B cell (primary cell): ENCODE results near the gene ADGRA1. TPM values are rescaled to one million over a fixed set of nuclear protein-coding genes. Genes with fewer than 3 reads are reported as not detected.

Experiments
- ATAC-seq: fragments of 200-7000 bp; cut with Tn5 transposase; one replicate; pipeline ENCODE4 v1.10.0; 2021; ENCODE audit warnings: low read depth, mild to moderate bottlenecking, moderate number of reproducible peaks, moderate library complexity
- CTCF ChIA-PET: fragments of 350-600 bp; sonication (Branson Sonifier 250); formaldehyde crosslinking; loops from one replicate; lab custom pipeline; 2021; ENCODE audit warnings: antibody characterized with exemption, inconsistent platforms; lab: Charles Lee
- POLR2A ChIA-PET: fragments of 350-600 bp; sonication (Branson Sonifier 250); formaldehyde crosslinking; loops from one replicate; lab custom pipeline; 2021; ENCODE audit warnings: antibody characterized with exemption; lab: Charles Lee
- DNase-seq: peaks from one replicate; pipeline ENCODE4 v3.0.0; 2013
- H2AFZ ChIP-seq: 2 replicates; pipeline ENCODE4 v1.6.1; 2012; ENCODE audit warnings: mild to moderate bottlenecking, low read depth, low read length; ENCODE audit not compliant: insufficient read depth, poor library complexity, severe bottlenecking
- H3K27ac ChIP-seq, 2 donors: 1 replicate in 1 of 2; 2 replicates in 1 of 2; pipeline ENCODE4 v1.5.1; 2012 to 2013; ENCODE audit warnings: low read length in 2 of 2, mild to moderate bottlenecking in 2 of 2, moderate library complexity in 1 of 2
- H3K27me3 ChIP-seq, 4 experiments: fragments of 200-600 bp in 1 of 4; sonication (generic) in 1 of 4; replicated peaks in 1 of 4; 1 replicate in 2 of 4; 2 replicates in 2 of 4; pipeline versions ENCODE4 v1.6.1 to v1.7.0; 2013 to 2016; ENCODE audit warnings: low read length in 3 of 4, mild to moderate bottlenecking in 2 of 4, mixed read lengths in 1 of 4, moderate library complexity in 1 of 4; ENCODE audit not compliant: insufficient read depth in 4 of 4, control insufficient read depth in 3 of 4; ENCODE audit errors: control extremely low read depth in 1 of 4
- H3K36me3 ChIP-seq, 2 experiments: replicated peaks in 1 of 2; 1 replicate in 1 of 2; 2 replicates in 1 of 2; pipeline versions ENCODE4 v1.6.1 to v1.7.1; 2013; ENCODE audit warnings: low read length in 1 of 2; ENCODE audit not compliant: insufficient read depth in 2 of 2, control insufficient read depth in 1 of 2; ENCODE audit errors: control extremely low read depth in 1 of 2, extremely low read depth in 1 of 2
- H3K4me1 ChIP-seq, 2 donors: fragments of 200-600 bp in 1 of 2; sonication (generic) in 1 of 2; 1 replicate in 1 of 2; 2 replicates in 1 of 2; pipeline versions ENCODE4 v1.5.1 to v1.6.1; 2013 to 2017; ENCODE audit warnings: low read length in 2 of 2; ENCODE audit not compliant: control insufficient read depth in 2 of 2, insufficient read depth in 2 of 2
- H3K4me2 ChIP-seq: replicated peaks from 2 replicates; pipeline ENCODE3; 2012; ENCODE audit warnings: mild to moderate bottlenecking, low read depth, low read length; ENCODE audit not compliant: poor library complexity, severe bottlenecking
- H3K4me3 ChIP-seq, 5 experiments: fragments of 200-600 bp in 1 of 5; sonication (generic) in 1 of 5; 1 replicate in 3 of 5; 2 replicates in 2 of 5; pipeline versions ENCODE4 v1.5.1 to v1.7.0; 2011 to 2016; ENCODE audit warnings: low read length in 4 of 5, mild to moderate bottlenecking in 4 of 5, low read depth in 2 of 5, control low read depth in 1 of 5, moderate library complexity in 1 of 5; ENCODE audit not compliant: insufficient read depth in 1 of 5; ENCODE audit errors: control extremely low read depth in 1 of 5, extremely low read depth in 1 of 5
- H3K79me2 ChIP-seq: fragments of 200-600 bp; sonication (generic); one replicate; pipeline ENCODE4 v1.6.0; 2016; ENCODE audit warnings: low read length; ENCODE audit not compliant: control insufficient read depth, insufficient read depth
- H3K9ac ChIP-seq: fragments of 200-600 bp; sonication (generic); 2 replicates; pipeline ENCODE4 v1.6.1; 2017; ENCODE audit warnings: mild to moderate bottlenecking, low read length, moderate library complexity
- H3K9me3 ChIP-seq, 3 donors: one replicate each; pipeline versions ENCODE4 v1.6.1 to v1.7.1; 2013; ENCODE audit warnings: low read length in 2 of 3; ENCODE audit not compliant: control insufficient read depth in 2 of 3, insufficient read depth in 1 of 3; ENCODE audit errors: control extremely low read depth in 1 of 3
- H4K20me1 ChIP-seq: 2 replicates; pipeline ENCODE4 v1.6.0; 2012; ENCODE audit warnings: mild to moderate bottlenecking, low read length; ENCODE audit not compliant: insufficient read depth, control insufficient read depth, poor library complexity, severe bottlenecking
- H3K27ac Mint-ChIP-seq: one replicate; pipeline ENCODE4 v1.8.0; 2021; ENCODE audit warnings: mixed read lengths
- H3K27me3 Mint-ChIP-seq: one replicate; pipeline ENCODE4 v1.8.0; 2021; ENCODE audit warnings: mixed read lengths
- H3K4me1 Mint-ChIP-seq: one replicate; pipeline ENCODE4 v1.8.0; 2021; ENCODE audit warnings: mixed read lengths
- H3K4me3 Mint-ChIP-seq: one replicate; pipeline ENCODE4 v1.8.0; 2021; ENCODE audit warnings: mixed read lengths
- H3K9me3 Mint-ChIP-seq: one replicate; pipeline ENCODE4 v1.8.0; 2022; ENCODE audit warnings: mixed read lengths; ENCODE audit not compliant: insufficient read depth
- EZH2 ChIP-seq: IDR thresholded peaks from 2 replicates; pipeline ENCODE4 v1.6.1; 2012; ENCODE audit warnings: borderline replicate concordance, low read depth, mild to moderate bottlenecking, moderate library complexity, low read length; ENCODE audit not compliant: insufficient read depth, poor library complexity, severe bottlenecking
- WGBS: methylation state at CpG from one replicate; pipeline ENCODE4 v1.1.5; 2013; ENCODE audit warnings: missing lambda C conversion rate; ENCODE audit not compliant: insufficient coverage; 5-methylcytosine and 5-hydroxymethylcytosine counted together
- intact Hi-C: fragments of 100-400 bp; cut with micrococcal nuclease; formaldehyde crosslinking; loops from one replicate; pipeline ENCODE4 v1.10.0; 2022
- polyA plus RNA-seq: library from polyadenylated mRNA; depleted of rRNA; stranded (reverse); fragments of >200 nt; gene quantifications from 2 replicates; pipeline ENCODE4 v1.2.3, GENCODE V29; 2012
- total RNA-seq, 2 donors: library from RNA; stranded (reverse); fragments of 120-200 nt in 1 of 2; gene quantifications; 1 replicate in 1 of 2; 2 replicates in 1 of 2; pipeline versions ENCODE4 v1.2.3 to v1.2.4, GENCODE V29; 2013 to 2022
- TF ChIP-seq, protein P1 (sequence below): fragments of 200-600 bp; IDR thresholded peaks from one replicate; pipeline ENCODE4 v1.8.0; 2022; ENCODE audit warnings: antibody characterized with exemption, mild to moderate bottlenecking

The ADGRA1 gene
- total and polyA plus RNA-seq, 2 donors (not counting 1 experiment from before 2014, with no cell fraction given), result not detected

DNA sequence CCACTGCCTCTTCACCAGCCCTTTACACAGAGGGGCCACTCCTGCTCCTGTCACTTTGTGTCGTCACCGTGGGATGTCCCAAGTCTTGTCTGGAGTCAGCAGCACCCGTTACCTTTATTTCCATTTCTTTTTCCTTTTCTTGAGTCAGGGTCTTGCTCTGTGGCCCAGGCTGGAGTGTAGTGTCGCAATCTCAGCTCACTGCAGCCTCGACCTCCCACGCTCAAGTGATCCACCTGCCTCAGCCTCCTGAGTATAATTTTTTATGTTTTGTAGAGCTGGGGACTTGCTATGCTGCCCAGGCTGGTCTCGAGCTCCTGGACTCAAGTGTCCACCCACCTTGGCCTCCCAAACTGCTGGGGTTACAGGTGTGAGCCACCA is 28.6 kb upstream of the ADGRA1 start:
- no peaks in the 10 kb centered on the region for H3K27me3 ChIP-seq
- H3K4me3 ChIP-seq, result no peak overlapping the region
- H3K9me3 ChIP-seq, result peaks cover 0 to 24% (median 0%) of the 10 kb centered on the region in 3 donors
- Mint-ChIP-seq H3K4me1 (no peaks in the 10 kb centered on the region), H3K9me3 (no peaks in the 10 kb centered on the region), H3K27me3 (peaks cover 11% of the 10 kb centered on the region), H3K4me3 (no peak overlapping the region), H3K27ac (no peak overlapping the region)
- H3K27ac ChIP-seq, result no peak overlapping the region
- no peaks in the 10 kb centered on the region for H3K79me2 ChIP-seq
- H2AFZ ChIP-seq, result no peak overlapping the region
- no peaks in the 10 kb centered on the region for H4K20me1 ChIP-seq
- H3K4me2 ChIP-seq, result no peak overlapping the region
- no peak for DNase-seq
- 89% methylated on average over 3 of the region's 7 CpGs for WGBS
- ATAC-seq, result no peak
- intact Hi-C loops, result no loop called here
- TF ChIP-seq EZH2, result no peak
- TF ChIP-seq, protein P1, sequence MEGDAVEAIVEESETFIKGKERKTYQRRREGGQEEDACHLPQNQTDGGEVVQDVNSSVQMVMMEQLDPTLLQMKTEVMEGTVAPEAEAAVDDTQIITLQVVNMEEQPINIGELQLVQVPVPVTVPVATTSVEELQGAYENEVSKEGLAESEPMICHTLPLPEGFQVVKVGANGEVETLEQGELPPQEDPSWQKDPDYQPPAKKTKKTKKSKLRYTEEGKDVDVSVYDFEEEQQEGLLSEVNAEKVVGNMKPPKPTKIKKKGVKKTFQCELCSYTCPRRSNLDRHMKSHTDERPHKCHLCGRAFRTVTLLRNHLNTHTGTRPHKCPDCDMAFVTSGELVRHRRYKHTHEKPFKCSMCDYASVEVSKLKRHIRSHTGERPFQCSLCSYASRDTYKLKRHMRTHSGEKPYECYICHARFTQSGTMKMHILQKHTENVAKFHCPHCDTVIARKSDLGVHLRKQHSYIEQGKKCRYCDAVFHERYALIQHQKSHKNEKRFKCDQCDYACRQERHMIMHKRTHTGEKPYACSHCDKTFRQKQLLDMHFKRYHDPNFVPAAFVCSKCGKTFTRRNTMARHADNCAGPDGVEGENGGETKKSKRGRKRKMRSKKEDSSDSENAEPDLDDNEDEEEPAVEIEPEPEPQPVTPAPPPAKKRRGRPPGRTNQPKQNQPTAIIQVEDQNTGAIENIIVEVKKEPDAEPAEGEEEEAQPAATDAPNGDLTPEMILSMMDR, result no peak
- H3K36me3 ChIP-seq, result no peaks in the 10 kb centered on the region
- H3K4me1 ChIP-seq, result no peaks in the 10 kb centered on the region
- POLR2A ChIA-PET, result no interaction called here
- CTCF ChIA-PET, result no interaction called here
- H3K9ac ChIP-seq, result no peak overlapping the region

DNA sequence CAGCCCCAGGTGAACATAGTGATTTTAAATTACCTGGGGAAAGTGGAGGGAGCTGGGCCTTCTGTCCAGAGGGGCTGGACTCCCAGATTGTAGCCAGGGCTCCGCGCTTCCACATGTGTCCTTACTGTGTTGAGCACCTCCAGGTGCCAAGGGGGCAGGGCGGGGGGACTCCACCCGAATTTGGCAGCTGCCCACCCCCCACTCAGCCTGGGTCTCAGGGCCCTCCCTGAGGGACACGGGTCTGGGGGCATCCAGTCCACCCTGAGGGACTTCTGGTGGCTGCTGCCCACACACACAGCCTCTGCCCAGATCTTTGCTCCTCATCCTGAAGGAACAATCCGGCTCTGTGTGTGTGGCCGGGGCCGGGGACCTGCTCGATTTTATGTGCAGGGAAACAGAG is 28.2 kb upstream of the ADGRA1 start:
- Histone ChIP-seq H3K9me3 (peaks cover 0 to 27% (median 0%) of the 10 kb centered on the region in 3 donors), H3K4me3 (no peak overlapping the region), H3K27ac (no peak overlapping the region), H3K36me3 (no peaks in the 10 kb centered on the region), H3K4me1 (no peaks in the 10 kb centered on the region), H3K9ac (no peak overlapping the region), H3K27me3 (no peaks in the 10 kb centered on the region), H4K20me1 (no peaks in the 10 kb centered on the region), H3K79me2 (no peaks in the 10 kb centered on the region), H2AFZ (no peak overlapping the region), H3K4me2 (no peak overlapping the region)
- TF ChIP-seq EZH2, result no peak
- TF ChIP-seq, protein P1, result no peak
- Mint-ChIP-seq H3K4me3 (no peak overlapping the region), H3K27ac (no peak overlapping the region), H3K27me3 (peaks cover 11% of the 10 kb centered on the region), H3K9me3 (no peaks in the 10 kb centered on the region), H3K4me1 (no peaks in the 10 kb centered on the region)
- ChIA-PET POLR2A (no interaction called here), CTCF (no interaction called here)
- DNase-seq (no peak), ATAC-seq (no peak)
- intact Hi-C loops, result no loop called here
- WGBS, result 92% methylated on average over 9 of the region's 9 CpGs
